Right renal cortex interstitium (tissue), 3 donors: ENCODE data around the gene LRRC2. TPM values are rescaled to one million over a fixed set of nuclear protein-coding genes. Genes with fewer than 3 reads are reported as not detected.
"Not testable (repeated sequence)": the region's sequence is repeated elsewhere in the genome, so short reads cannot be mapped to it uniquely, and the experiment has no call there.

Experiments used
- DNase-seq, 3 donors: peaks; one replicate each; pipeline ENCODE4 v3.0.0-alpha.2; 2013; ENCODE audit warnings: low read depth in 3 of 3, low spot score in 2 of 3
- polyA plus RNA-seq, 3 donors: library from polyadenylated mRNA; unstranded; fragments of 120-200 nt; gene quantifications; one replicate each; pipeline ENCODE4 v1.2.1, GENCODE V29; 2013; ENCODE audit not compliant: insufficient read length in 3 of 3

The LRRC2 gene
- polyA plus RNA-seq, 3 donors, result 2.0 to 2.4 (median 2.3) TPM

DNA sequence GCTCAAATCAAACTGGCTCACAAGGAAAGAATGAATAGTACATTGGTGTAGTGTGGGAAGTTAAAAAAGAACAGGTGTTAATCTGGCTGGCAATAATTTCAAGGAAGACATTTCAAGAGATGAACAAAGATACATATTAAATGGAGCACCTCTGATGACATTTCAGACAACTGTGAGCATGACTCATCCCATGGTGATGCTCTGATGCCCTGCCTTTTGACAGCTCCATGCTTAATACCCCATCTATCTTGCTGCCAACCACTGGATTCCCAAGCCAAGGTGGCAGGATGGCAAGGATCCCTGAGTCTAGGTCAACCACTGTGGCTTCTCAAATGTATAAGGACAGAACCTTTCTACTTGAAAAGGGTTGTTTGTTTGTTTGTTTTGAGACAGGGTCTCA, 29.3 kb downstream of the LRRC2 start:
- DNase-seq, result no peak

GRCh38 chr3:46535746-46536145, 30.4 kb downstream of the LRRC2 start:
- DNase-seq, result no peak

DNA sequence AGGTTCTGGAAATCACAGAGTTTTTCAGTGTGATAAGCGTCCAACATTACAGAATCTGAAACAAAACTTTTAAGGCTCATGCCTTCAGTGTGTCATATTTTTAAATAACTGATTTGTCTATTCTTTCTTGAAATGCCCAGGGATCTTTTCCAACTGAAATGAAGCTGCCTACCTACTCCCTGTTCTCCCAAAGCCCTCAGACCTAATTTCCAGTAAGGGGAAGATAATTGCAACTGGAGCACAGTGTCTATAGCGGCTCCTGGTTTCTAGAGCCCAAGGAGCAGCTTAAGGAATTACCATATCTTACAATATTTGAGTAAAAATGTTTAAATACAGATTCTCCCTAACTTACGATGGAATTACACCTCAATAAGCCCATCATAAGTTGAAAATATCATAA, 33.0 kb downstream of the LRRC2 start:
- DNase-seq, result no peak

GRCh38 chr3:46527239-46527638, 38.9 kb downstream of the LRRC2 start:
- no peak for DNase-seq

GRCh38 chr3:46524832-46525231, 41.3 kb downstream of the LRRC2 start:
- DNase-seq, result no peak

GRCh38 chr3:46524008-46524407, 42.1 kb downstream of the LRRC2 start:
- no peak for DNase-seq

DNA sequence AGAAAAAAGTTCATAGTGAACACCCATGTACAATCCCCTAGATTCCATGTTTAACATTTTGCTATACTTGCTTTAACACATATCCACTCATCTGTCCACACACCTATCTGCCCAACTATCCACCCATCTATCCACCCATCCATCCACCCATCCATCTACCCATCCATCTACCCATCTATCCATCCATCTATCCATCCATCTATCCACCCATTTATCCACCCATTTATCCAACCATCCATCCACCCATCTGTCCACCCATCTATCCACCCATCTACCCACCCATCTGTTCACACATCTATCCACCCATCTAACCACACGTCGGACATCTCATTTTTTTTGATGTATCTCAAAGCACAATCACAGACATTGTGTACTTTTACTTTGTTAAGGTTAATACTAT, 42.5 kb downstream of the LRRC2 start:
- no peak for DNase-seq

DNA sequence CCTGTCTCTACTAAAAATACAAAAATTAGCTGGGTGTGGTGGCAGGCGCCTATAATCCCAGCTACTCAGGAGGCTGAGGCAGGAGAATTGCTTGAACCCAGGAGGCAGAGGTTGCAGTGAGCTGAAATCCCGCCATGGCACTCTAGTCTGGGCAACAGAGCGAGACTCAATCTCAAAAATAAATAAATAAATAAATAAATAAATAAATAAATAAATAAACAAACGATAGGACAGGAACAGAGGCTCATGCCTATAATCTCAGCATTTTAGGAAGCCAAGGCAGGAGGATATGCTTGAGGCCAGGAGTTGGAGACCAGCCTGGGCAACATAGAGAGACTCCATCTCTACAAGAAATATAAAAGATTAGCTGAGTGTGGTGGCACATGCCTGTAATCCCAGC, 43.9 kb downstream of the LRRC2 start:
- DNase-seq, result not testable (repeated sequence)

DNA sequence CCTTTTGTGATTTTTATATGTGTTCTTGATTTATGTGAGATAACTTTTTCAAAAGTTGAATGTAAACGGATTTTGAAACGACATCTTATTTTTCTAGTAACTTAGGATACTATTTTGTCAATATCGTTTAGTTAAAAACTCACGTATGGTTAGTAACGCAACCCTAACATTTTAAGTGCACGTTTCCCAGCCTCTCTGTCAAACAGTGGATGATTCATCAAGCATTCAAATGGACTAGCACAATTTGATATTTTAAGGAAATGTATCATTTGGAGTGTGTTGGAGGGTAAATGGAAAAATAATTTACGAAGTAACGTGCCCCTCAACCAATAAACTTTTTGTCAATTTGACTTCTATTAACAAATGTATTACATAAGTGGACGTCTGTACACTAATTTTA, 45.0 kb downstream of the LRRC2 start:
- DNase-seq, result no peak

DNA sequence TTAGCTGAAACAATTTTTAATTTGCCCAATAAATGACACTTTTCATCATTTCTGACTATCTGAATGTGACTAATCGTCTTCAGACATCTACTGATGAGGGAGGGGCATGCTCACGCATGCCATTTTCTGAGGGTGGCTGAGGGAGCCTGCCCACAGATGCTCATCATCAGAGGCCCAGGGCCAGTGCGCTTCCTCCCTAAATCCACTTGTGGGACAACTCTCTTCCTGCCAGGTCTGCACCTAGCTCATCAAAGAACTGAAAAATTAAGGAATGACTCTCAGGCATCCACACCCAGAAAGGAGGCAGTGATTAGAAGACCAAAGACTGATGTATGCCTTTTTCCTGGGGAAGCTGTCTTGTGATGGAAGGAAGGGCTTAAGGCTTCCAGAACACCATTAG, 45.6 kb downstream of the LRRC2 start:
- no peak for DNase-seq

- DNase-seq, result no peak
Observed at GRCh38 chr3:46519952-46520351, 46.1 kb downstream of the LRRC2 start.

DNA sequence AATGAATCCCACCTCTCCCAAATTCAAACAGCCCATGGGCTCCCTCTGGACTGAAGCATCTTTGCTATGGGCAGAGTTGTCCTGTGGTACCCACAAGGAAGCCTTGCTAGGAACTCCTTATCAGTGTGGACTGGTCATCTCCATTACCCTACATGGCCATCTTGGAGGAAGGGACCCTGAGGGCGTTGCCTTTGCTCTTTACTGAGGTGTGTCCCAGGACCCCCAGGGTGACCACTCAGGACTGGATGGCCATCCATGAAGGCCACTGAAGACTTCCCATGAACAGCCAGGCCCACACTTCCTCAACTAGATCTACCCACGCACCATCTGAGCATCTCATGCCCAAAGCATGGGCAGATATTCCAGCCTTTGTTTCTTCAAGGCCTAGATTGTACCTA, 48.3 kb downstream of the LRRC2 start:
- no peak for DNase-seq

DNA sequence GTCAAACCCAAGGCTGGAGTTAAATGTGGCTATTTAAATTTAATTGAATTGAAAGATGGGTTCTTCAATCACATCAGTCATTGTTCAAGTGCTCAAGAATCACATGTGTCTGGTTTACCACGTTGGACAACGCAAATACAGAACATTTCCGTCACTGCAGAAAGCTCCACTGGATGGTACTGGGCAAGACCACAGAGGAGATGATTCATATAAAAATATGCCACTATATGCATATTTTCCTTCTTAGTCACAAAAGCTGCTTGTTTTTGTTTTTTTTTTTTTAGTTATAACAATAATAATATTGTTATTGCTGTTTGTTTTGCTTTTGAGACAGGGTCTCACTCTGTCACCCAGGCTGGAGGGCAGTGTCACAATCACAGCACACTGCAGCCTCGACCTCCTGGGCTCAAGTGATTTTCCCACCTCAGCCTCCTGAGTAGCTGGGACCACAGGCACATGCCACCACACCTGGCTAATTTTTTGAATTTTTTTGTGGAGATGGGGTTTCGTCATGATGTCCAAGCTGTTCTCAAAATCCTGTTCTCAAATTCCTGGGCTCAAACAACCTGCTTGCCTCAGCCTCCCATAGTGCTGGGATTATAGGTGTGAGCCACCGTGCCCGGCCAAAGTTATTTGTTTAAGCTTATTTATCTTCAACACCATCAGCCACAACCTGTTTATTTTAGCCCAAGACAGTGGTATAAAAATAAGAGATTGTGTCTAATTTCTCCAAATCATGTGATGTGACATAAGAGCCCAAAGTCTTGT, 48.9 kb downstream of the LRRC2 start:
- DNase-seq, result no peak

GRCh38 chr3:46516521-46516920, 49.6 kb downstream of the LRRC2 start:
- no peak for DNase-seq

- no peak for DNase-seq
Observed at GRCh38 chr3:46512191-46512749, 53.8 kb downstream of the LRRC2 start.

DNA sequence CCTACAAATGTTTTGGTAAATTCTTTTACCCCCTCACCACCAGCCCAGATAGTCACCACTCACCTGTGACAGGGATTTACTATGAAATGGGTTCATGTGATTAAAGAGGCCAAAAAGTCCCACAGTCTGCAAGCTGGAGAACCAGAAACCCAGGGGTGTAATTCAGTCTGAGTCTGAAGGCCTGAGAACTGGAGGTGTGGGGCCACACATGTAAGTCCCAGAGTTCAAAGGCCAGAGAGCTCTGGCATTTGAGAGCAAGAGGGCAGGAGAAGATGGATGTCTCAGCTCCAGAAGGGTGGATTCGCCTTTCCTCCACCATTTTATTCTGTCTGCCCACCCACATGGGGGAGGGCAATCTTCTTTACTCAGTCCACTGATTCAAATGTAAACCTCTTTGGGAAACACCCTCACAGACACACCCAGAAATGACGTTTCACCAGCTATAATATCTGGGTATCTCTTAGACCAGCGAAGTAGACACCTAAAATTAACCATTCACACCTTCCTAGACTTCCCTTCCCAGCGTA, 56.4 kb downstream of the LRRC2 start:
- no peak for DNase-seq

- DNase-seq, result no peak
Observed at GRCh38 chr3:46508850-46509591, 57.1 kb downstream of the LRRC2 start.

DNA sequence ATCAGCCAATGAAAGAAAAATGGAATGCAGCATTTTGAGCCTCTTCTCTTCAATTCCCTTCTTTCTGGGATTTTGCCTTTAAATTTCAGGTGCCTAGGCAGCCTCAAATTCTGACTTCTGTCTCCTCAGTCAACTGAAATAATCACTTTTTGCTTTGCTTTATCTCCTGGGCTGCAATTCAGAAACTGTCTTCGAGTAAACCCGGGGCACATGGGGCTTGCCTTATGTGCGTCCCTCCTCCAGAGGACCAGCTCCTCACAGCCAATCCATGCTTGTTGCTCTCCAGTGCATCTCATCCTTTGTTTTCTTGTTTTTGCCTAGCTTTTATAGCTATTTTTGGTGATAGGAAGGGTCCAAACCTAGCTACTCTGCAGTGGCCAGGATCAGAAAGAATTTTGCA, 59.6 kb downstream of the LRRC2 start:
- no peak for DNase-seq

DNA sequence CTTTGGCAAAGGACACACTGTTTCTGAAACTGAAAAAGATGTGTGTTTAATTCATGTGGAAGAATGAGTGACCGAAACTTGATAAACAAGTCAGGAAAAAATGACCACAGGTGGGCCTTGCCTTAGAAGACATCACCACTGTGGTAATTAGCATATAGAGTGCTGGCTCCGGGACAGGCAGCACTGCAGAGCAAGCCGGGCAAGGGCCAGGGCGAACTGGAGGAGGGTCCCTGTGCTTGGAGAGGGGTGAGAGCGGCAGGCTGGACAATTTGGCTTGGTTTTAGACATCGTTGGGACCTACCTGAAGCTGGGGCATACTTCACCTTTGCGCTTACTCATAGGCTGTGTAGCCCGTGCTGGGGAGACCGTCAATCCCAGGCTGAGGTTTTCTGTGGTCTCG, 60.1 kb downstream of the LRRC2 start:
- no peak for DNase-seq

GRCh38 chr3:46504789-46505188, 61.3 kb downstream of the LRRC2 start:
- DNase-seq, result no peak

DNA sequence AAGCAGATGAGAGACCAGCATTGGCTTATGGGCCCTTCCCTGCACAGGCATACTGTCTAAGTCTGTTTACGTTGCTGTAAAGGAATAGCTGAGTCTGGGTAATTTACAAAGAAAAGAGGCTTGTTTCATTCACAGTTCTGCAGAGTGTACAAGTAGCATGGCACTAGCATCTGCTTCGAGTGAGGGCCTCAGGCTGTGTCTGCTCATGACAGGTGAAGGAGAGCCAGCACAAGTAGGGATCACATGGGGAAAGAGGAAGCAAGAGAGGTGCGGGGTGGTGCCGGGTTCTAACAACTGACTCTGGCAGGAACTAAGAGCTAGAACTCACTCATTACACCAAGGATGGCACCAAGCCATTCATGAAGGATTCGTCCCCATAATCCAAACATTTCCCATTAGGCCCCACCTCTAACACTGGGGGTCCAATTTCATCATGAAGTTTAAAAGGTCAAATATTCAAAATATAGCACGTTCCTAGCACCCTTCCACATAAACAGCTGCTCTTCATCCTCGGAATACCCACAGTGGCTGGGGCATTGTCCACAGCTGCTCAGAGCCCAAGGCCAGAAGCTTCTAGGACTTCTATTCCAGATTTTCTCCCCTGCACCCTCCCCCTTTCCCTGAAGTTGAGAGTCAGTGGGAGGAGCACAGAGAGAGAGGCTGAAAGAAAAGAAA, 62.8 kb downstream of the LRRC2 start:
- DNase-seq, result no peak
